ENCODE measurements around the gene C11orf68. TPM values are rescaled to one million over a fixed set of nuclear protein-coding genes. Genes with fewer than 3 reads are reported as not detected.

C11orf68 gene
- total RNA-seq, 4 donors from 2014 or later, result 19.4 to 38.4 (median 33.3) TPM

DNA sequence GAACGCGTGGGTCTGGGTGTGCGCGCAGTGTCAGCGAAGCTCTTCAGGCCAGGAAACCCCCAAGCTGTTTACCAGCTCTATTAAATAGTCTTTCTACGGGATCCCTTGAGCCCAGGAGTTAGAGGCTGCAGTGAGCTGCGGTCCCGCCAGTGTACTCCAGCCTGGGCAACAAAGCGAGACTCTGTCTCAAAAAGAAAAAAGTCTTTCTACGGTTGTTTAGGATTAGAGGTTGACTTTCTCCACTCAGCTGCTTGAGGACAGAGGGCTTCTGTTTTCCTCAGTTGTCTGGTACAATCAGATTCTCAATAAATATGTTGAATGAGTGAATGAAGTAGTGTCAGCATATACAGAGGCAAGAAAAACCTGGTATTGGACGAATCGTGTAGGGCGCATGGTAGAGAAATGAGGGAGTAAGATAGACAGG is 43.3 kb upstream of the C11orf68 start:
- H3K9me3 ChIP-seq, result no peaks in the 10 kb centered on the region
- H3K4me1 ChIP-seq, result peaks cover 10 to 35% (median 24%) of the 10 kb centered on the region in 3 donors
- no peak for ATAC-seq
- peak overlapping the region; percentile 66 to 98 (median 90) for H3K27ac ChIP-seq
- peaks cover 17% of the 10 kb centered on the region for H3K27me3 ChIP-seq
- peak overlapping the region; percentile 85 to 100 for H3K4me3 ChIP-seq
- peaks cover 0 to 37% of the 10 kb centered on the region in 2 donors for H3K36me3 ChIP-seq
- WGBS, 2 donors (ENCODE audit: low coverage in 1 of 2), result 6 to 8% methylated on average over 4 to 11 of the region's 13 CpGs
- TF ChIP-seq, protein P1, sequence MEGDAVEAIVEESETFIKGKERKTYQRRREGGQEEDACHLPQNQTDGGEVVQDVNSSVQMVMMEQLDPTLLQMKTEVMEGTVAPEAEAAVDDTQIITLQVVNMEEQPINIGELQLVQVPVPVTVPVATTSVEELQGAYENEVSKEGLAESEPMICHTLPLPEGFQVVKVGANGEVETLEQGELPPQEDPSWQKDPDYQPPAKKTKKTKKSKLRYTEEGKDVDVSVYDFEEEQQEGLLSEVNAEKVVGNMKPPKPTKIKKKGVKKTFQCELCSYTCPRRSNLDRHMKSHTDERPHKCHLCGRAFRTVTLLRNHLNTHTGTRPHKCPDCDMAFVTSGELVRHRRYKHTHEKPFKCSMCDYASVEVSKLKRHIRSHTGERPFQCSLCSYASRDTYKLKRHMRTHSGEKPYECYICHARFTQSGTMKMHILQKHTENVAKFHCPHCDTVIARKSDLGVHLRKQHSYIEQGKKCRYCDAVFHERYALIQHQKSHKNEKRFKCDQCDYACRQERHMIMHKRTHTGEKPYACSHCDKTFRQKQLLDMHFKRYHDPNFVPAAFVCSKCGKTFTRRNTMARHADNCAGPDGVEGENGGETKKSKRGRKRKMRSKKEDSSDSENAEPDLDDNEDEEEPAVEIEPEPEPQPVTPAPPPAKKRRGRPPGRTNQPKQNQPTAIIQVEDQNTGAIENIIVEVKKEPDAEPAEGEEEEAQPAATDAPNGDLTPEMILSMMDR (IDR thresholded peaks at IDR 0.05), result no peak
- TF ChIP-seq POLR2A (IDR thresholded peaks at IDR 0.05), result no peak
- TF ChIP-seq POLR2AphosphoS5 (IDR thresholded peaks at IDR 0.05), result no peak
- TF ChIP-seq EP300 (IDR thresholded peaks at IDR 0.05), result no peak

DNA sequence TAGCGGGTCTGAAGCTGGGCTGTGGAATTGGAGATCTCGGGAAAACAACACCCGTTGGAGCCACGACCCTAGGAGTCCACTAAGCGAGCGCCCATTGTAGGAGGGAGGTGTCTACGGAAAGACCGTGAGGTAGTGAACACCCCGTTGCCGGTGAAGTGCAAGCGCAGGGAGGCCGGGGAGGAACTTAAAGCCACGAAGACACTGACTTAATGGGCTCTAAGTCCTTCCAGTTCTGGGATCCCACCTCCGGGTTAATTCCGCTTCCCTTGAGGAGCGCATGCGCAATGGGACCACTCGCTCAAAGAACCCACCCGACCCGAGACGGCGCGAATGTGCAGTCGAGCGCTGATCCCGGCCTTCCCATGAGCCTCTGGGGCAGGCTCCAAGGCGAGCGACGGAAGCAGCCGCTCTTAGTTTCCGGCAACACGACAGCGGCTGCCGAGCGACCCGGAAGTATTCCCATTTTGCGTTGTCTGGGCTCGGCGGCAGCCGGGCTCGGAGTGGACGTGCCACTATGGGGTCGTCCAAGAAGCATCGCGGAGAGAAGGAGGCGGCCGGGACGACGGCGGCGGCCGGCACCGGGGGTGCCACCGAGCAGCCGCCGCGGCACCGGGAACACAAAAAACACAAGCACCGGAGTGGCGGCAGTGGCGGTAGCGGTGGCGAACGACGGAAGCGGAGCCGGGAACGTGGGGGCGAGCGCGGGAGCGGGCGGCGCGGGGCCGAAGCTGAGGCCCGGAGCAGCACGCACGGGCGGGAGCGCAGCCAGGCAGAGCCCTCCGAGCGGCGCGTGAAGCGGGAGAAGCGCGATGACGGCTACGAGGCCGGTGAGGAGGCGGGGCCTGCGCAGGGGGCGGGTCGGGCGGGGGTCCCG is 42.6 kb upstream of the C11orf68 start, which contains the start of gene SART1:
TSS of gene SART1 (plus strand) at position 468 of the 874 bp plus-strand sequence. CDS start at position 515, 47 bp downstream.
- peak within 1 kb of the TSS; percentile 85 to 100 for H3K4me3 ChIP-seq
- H3K27me3 ChIP-seq, result peaks cover 23% of the 10 kb centered on the region
- WGBS, 2 donors (ENCODE audit: low coverage in 1 of 2), result 0% methylated on average over 9 to 13 of the region's 97 CpGs
- H3K4me1 ChIP-seq, result peaks cover 10 to 35% (median 24%) of the 10 kb centered on the region in 3 donors
- no peaks in the 10 kb centered on the region for H3K9me3 ChIP-seq
- peak within 1 kb of the TSS; percentile 73 to 98 (median 90) for H3K27ac ChIP-seq
- TF ChIP-seq EP300 (IDR thresholded peaks at IDR 0.05), result no peak
- peak; percentile 55 to 60 for TF ChIP-seq POLR2A (IDR thresholded peaks at IDR 0.05)
- peak; percentile 79 for TF ChIP-seq POLR2AphosphoS5 (IDR thresholded peaks at IDR 0.05)
- TF ChIP-seq, protein P1 (IDR thresholded peaks at IDR 0.05), result peak in 1 of 4 experiments; percentile 2
- peak; percentile 99 for ATAC-seq
- H3K36me3 ChIP-seq, result peaks cover 0 to 30% of the 10 kb centered on the region in 2 donors

DNA sequence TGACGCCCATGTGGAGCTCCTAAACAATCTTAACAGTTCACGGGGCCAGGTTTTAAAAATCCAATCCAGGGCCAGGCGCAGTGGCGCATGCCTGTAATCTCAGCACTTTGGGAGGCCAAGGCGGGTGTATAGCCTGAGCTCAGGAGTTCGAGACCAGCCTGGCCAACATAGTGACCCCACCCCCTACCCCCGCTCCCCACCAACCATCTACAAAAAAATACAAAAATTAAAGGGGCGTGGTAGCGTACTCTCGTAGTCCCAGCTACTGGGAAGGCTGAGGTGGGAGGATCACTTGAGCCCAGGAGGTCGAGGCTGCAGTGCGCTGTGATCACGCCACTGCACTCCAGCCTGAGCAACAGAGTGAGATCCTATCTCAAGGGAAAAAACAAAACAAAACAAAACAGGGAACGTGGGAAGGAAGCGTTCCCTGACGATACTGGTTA is 42.0 kb upstream of the C11orf68 start:
- TF ChIP-seq POLR2A (IDR thresholded peaks at IDR 0.05) (no peak), POLR2AphosphoS5 (IDR thresholded peaks at IDR 0.05) (no peak), EP300 (IDR thresholded peaks at IDR 0.05) (no peak)
- TF ChIP-seq, protein P1 (IDR thresholded peaks at IDR 0.05), result no peak
- Histone ChIP-seq H3K27ac (peak overlapping the region; percentile 73 to 98 (median 90)), H3K36me3 (peaks cover 0 to 24% of the 10 kb centered on the region in 2 donors), H3K4me3 (peak overlapping the region; percentile 85 to 100), H3K4me1 (peaks cover 10 to 35% (median 24%) of the 10 kb centered on the region in 3 donors), H3K9me3 (no peaks in the 10 kb centered on the region), H3K27me3 (peaks cover 29% of the 10 kb centered on the region)
- WGBS, 2 donors (ENCODE audit: low coverage in 1 of 2), result 29 to 41% methylated on average over 9 to 13 of the region's 16 CpGs
- ATAC-seq, result no peak

DNA sequence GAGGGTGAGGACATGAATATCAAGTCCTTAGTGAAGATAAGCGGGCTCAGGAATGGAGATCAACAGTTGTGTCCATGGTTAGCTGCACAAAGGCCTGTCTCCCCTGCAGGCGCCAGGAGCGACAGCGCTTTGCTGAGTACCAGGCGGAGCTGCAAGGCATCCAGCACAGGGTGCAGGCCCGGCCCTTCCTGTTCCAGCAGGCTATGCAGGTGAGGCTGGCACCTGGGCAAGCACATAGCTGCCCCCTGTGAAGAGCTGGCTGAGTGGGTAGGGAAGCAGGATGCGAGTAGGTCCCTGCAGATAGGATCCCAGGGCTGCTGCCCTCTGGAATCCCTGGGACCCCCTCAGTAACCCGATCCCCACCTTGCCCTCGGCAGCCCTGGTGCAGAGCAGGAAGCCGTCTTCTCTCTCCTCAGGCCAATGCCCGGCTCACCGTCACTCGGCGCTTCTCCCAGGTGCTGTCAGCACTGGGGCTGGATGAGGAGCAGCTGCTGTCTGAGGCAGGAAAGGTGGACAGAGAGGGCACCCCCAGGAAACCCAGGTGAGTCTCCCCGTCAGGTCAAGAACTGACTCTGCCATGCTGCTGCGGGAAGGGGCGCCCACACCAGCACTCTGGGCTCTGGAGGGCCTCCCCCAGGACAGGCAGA is 40.0 kb upstream of the C11orf68 start:
- peaks cover 10 to 28% (median 23%) of the 10 kb centered on the region in 3 donors for H3K4me1 ChIP-seq
- H3K9me3 ChIP-seq, result no peaks in the 10 kb centered on the region
- TF ChIP-seq POLR2A (IDR thresholded peaks at IDR 0.05) (no peak), POLR2AphosphoS5 (IDR thresholded peaks at IDR 0.05) (no peak), EP300 (IDR thresholded peaks at IDR 0.05) (no peak)
- TF ChIP-seq, protein P1 (IDR thresholded peaks at IDR 0.05), result no peak
- ATAC-seq, result no peak
- peaks cover 45% of the 10 kb centered on the region for H3K27me3 ChIP-seq
- H3K27ac ChIP-seq, result no peak overlapping the region
- WGBS, 2 donors (ENCODE audit: low coverage in 1 of 2), result 80% methylated on average over 1 to 2 of the region's 17 CpGs
- peaks cover 0 to 4% of the 10 kb centered on the region in 2 donors for H3K36me3 ChIP-seq
- no peak overlapping the region for H3K4me3 ChIP-seq
